Stomach (tissue), 9 donors: ENCODE data around the gene AK5. TPM values are rescaled to one million over a fixed set of nuclear protein-coding genes. Genes with fewer than 3 reads are reported as not detected.

Source experiments
- DNase-seq, 2 donors: peaks; one replicate each; pipeline versions ENCODE4 v3.0.0 to v3.0.0-alpha.2; 2013 to 2019
- H3K27ac ChIP-seq, 5 donors: fragments of 200-600 bp in 4 of 5; sonication (generic) in 4 of 5; one replicate each; pipeline ENCODE4 v1.5.1; 2013 to 2019; ENCODE audit warnings: mild to moderate bottlenecking in 1 of 5, moderate library complexity in 1 of 5
- H3K27me3 ChIP-seq, 3 donors: fragments of 200-600 bp; sonication (generic); one replicate each; pipeline ENCODE4 v1.5.1; 2017 to 2019; ENCODE audit warnings: mixed run types in 1 of 3
- H3K36me3 ChIP-seq, 4 donors: fragments of 200-600 bp; sonication (generic); 1 replicate in 3 of 4; 2 replicates in 1 of 4; pipeline ENCODE4 v1.5.1; 2016 to 2019
- H3K4me1 ChIP-seq, 4 donors: fragments of 200-600 bp; sonication (generic); one replicate each; pipeline ENCODE4 v1.5.1; 2016 to 2019
- H3K4me3 ChIP-seq, 4 donors: fragments of 200-600 bp; sonication (generic) in 3 of 4; one replicate each; pipeline ENCODE4 v1.5.1; 2016 to 2019; ENCODE audit warnings: mild to moderate bottlenecking in 1 of 4
- H3K9me3 ChIP-seq, 4 donors: fragments of 200-600 bp; sonication (generic); one replicate each; pipeline ENCODE4 v1.5.1; 2016 to 2019
- CTCF ChIP-seq, 7 experiments: fragments of 450-650 bp in 4 of 7; fragments of 200-600 bp in 3 of 7; sonication (generic) in 3 of 7; IDR thresholded peaks; one replicate each; pipeline ENCODE4 v1.5.1; 2016 to 2019; ENCODE audit warnings: antibody characterized with exemption in 7 of 7, control low read depth in 2 of 7, mild to moderate bottlenecking in 1 of 7
- EP300 ChIP-seq: sonication (generic); formaldehyde crosslinking; IDR thresholded peaks from one replicate; pipeline ENCODE4 v1.6.1; 2017; ENCODE audit warnings: antibody characterized with exemption
- POLR2A ChIP-seq, 4 donors: fragments of 450-650 bp; IDR thresholded peaks; one replicate each; pipeline ENCODE4 v1.6.1; 2016; ENCODE audit warnings: antibody characterized with exemption in 4 of 4, control low read depth in 2 of 4, mild to moderate bottlenecking in 1 of 4, moderate library complexity in 1 of 4
- POLR2AphosphoS5 ChIP-seq, 3 donors: sonication (generic); formaldehyde crosslinking; IDR thresholded peaks; one replicate each; pipeline ENCODE4 v1.6.1; 2016; ENCODE audit warnings: antibody characterized with exemption in 3 of 3
- WGBS, 5 donors: extraction: QIAGEN DNeasy Blood & Tissue Kit in 3 of 5; methylation state at CpG; one replicate each; pipeline versions ENCODE4 v1.1.5 to v1.1.7; 2013 to 2018; 5-methylcytosine and 5-hydroxymethylcytosine counted together
- intact Hi-C: fragments of 100-400 bp; cut with DNase I; formaldehyde crosslinking; loops from one replicate; pipeline ENCODE4 v1.15.1; 2023; ENCODE audit warnings: low total_unique reads
- polyA plus RNA-seq, 3 donors: library from polyadenylated mRNA; stranded (reverse); fragments of 200-250 nt; gene quantifications; one replicate each; pipeline ENCODE4 v1.2.3, GENCODE V29; 2013
- total RNA-seq, 5 donors: library from RNA; depleted of rRNA; stranded (reverse); fragments of >200 nt; gene quantifications; one replicate each; pipeline versions ENCODE4 v1.1.0 to v1.2.3, GENCODE V29; 2014 to 2016
- donor health status: healthy with polysubstance abuse.
- donor health status: Bipolar disorder and iron deficiency.
- donor health status: healthy.

The AK5 gene
- total and polyA plus RNA-seq, 8 donors, result 0.23 to 5.0 (median 1.3) TPM; not detected in 3

DNA sequence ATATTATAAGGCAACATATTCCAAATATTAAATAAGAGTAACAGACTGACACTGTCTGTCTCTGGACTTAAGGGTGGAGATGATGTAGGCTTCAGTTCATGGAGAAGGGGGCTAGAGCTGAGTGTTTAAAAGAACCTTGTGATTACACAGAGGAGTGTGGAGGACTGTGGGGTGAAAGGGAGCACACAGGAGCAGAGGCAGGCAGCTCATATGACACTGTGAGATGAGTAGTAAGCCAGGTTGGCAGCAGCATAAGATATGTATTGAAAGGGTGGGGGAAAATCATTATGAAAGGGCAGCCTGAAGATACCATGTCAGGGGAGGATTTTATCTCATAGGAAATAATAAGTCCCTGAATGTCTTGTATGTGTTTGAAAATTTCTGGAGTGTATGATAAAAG is 104.5 kb downstream of the AK5 start:
- intact Hi-C loops, result no loop called here
- Histone ChIP-seq H3K9me3 (no peaks in the 10 kb centered on the region), H3K4me3 (no peak overlapping the region), H3K36me3 (no peaks in the 10 kb centered on the region), H3K27ac (no peak overlapping the region), H3K27me3 (no peaks in the 10 kb centered on the region), H3K4me1 (no peaks in the 10 kb centered on the region)
- DNase-seq, result no peak
- TF ChIP-seq POLR2AphosphoS5 (IDR thresholded peaks at IDR 0.05) (no peak), CTCF (IDR thresholded peaks at IDR 0.05) (no peak), EP300 (no peak), POLR2A (IDR thresholded peaks at IDR 0.05) (no peak)

DNA sequence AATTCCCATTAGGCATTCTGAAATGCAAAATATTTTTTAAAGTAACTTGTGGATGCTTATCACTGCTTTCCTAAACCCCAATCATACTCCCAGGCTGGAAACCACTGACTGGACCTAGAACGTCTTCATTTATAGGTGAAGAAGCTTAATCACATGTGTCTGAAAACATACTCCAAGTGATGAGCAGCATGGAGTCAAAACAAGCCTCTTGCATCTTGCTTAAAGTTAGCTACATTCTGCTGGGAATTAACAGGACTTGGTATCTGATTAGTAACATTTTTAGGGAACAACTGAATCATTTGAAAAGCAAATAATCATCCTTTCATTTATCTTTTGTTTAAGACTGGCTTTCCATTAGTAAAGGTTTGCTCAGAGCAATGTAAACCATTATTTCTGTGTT is 105.7 kb downstream of the AK5 start:
- no peak for TF ChIP-seq POLR2AphosphoS5 (IDR thresholded peaks at IDR 0.05)
- no peak for TF ChIP-seq POLR2A (IDR thresholded peaks at IDR 0.05)
- no peak for TF ChIP-seq EP300
- TF ChIP-seq CTCF (IDR thresholded peaks at IDR 0.05), result no peak
- intact Hi-C loops, result no loop called here
- no peaks in the 10 kb centered on the region for H3K36me3 ChIP-seq
- no peaks in the 10 kb centered on the region for H3K9me3 ChIP-seq
- no peak for DNase-seq
- no peaks in the 10 kb centered on the region for H3K27me3 ChIP-seq
- H3K4me3 ChIP-seq, result no peak overlapping the region
- no peak overlapping the region for H3K27ac ChIP-seq
- no peaks in the 10 kb centered on the region for H3K4me1 ChIP-seq
- 48 to 79% (median 61%) methylated on average over 1 of the region's 1 CpG for WGBS, 5 donors

- Histone ChIP-seq H3K27ac (no peak overlapping the region), H3K9me3 (no peaks in the 10 kb centered on the region), H3K36me3 (no peaks in the 10 kb centered on the region), H3K27me3 (no peaks in the 10 kb centered on the region), H3K4me3 (no peak overlapping the region), H3K4me1 (no peaks in the 10 kb centered on the region)
- intact Hi-C loops, result no loop called here
- no peak for DNase-seq
- TF ChIP-seq POLR2AphosphoS5 (IDR thresholded peaks at IDR 0.05) (no peak), CTCF (IDR thresholded peaks at IDR 0.05) (no peak), POLR2A (IDR thresholded peaks at IDR 0.05) (no peak), EP300 (no peak)
- WGBS, 5 donors, result 58 to 77% (median 73%) methylated on average over 3 of the region's 3 CpGs
These were observed 106.8 kb downstream of the AK5 start for GRCh38 chr1:77388661-77389060.

GRCh38 chr1:77392486-77392885 is 110.7 kb downstream of the AK5 start:
- H3K9me3 ChIP-seq, result no peaks in the 10 kb centered on the region
- no peaks in the 10 kb centered on the region for H3K27me3 ChIP-seq
- 77 to 91% (median 84%) methylated on average over 4 of the region's 4 CpGs for WGBS, 5 donors
- no peaks in the 10 kb centered on the region for H3K36me3 ChIP-seq
- no peak overlapping the region for H3K4me3 ChIP-seq
- DNase-seq, result no peak
- TF ChIP-seq POLR2AphosphoS5 (IDR thresholded peaks at IDR 0.05) (no peak), POLR2A (IDR thresholded peaks at IDR 0.05) (no peak), CTCF (IDR thresholded peaks at IDR 0.05) (no peak), EP300 (no peak)
- H3K27ac ChIP-seq, result no peak overlapping the region
- no peaks in the 10 kb centered on the region for H3K4me1 ChIP-seq
- intact Hi-C loops, result no loop called here

DNA sequence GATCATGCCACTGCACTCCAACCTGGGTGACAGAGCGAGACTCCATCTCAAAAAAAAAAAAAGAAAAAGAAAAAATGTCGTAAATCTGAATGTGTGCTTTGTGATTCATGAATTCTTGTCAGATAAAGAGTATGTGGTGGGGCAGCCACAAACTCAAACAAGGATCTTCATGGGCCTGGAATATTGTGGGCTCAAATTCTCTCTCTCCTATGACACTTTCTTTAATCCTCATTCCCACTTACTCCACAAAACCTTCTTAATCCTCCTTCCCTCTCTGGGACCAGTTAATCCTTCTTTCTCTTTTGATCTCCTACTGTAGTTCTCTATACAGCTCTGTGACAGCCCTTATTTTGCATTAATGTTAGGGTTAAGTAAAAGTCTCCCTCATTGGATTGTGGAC is 112.3 kb downstream of the AK5 start:
- H3K4me3 ChIP-seq, result no peak overlapping the region
- TF ChIP-seq CTCF (IDR thresholded peaks at IDR 0.05) (no peak), POLR2AphosphoS5 (IDR thresholded peaks at IDR 0.05) (no peak), EP300 (no peak), POLR2A (IDR thresholded peaks at IDR 0.05) (no peak)
- WGBS, 5 donors, result 41 to 72% (median 43%) methylated on average over 2 of the region's 2 CpGs
- no peaks in the 10 kb centered on the region for H3K27me3 ChIP-seq
- H3K9me3 ChIP-seq, result no peaks in the 10 kb centered on the region
- no peaks in the 10 kb centered on the region for H3K4me1 ChIP-seq
- DNase-seq, result no peak
- no peak overlapping the region for H3K27ac ChIP-seq
- intact Hi-C loops, result no loop called here
- H3K36me3 ChIP-seq, result no peaks in the 10 kb centered on the region
